ENCODE measurements around the gene FBP2.
"Not testable (repeated sequence)": the region's sequence is repeated elsewhere in the genome, so short reads cannot be mapped to it uniquely, and the experiment has no call there.

FBP2 gene

DNA sequence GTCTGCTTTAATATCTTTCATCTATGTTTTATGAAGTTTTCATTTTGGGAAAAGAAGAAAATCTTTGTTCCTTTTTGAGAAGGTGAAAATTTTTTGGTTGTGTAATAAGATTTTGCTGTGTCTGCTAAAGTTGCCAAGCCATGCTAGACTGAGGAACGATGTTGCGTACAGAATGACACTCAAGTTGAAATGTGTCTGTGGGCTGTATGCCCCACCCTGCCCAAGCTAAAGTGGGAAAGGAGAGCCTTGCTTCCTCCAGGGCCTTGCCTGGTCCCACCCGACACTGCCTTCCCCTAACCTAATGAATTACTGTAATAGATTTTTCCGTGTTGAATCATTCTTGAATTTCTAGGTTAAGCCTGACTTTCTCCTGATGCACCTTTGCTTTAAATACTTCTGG is 36.2 kb downstream of the FBP2 start:
- DNase-seq, result no peak

DNA sequence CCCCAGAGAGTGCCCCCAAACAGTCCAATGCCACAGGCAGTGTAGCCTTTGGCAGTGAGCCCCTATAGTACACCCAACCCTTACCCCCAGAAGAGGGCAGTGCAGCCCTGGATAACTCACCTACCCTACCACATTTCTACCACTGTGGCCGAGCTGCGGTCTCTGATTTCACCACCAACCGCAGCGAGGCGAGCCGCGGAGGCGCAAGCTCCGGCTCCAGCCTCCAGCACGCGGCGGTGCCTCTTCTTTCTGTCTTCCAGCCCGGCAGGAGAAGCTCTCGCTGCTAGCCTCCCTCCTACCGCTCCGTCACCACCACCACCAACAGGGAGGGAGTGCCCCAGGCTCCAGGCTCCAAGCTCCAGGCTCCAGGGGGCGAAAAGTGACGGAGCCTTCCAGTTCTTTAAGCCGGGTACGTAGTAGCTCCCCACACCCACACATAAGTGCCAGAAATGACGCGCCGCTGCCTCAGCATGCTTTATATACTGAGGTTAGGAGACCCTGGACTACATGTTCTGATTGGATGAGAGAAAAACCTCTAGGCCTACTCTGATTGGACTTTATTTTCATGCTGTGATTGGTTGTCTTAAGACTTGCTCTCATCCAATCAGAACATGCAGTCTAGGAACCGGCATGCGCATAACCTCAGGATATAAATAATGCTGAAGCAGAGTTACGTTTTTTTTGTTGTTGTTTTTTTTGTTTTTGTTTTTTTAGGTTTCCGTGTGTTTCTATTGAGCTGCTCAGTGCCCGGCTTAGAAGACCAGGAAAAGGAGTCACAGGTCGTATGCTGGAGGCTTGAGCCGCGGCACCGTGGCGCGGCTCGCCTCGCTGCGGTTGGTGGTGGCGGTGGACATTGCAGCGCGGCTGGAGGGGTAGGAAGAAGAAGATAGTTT is 38.9 kb downstream of the FBP2 start, which contains the start of gene PCAT7:
Gene PCAT7 (plus strand): TSS at position 645 of the 893 bp plus-strand sequence.
- DNase-seq, result peak; percentile 43

DNA sequence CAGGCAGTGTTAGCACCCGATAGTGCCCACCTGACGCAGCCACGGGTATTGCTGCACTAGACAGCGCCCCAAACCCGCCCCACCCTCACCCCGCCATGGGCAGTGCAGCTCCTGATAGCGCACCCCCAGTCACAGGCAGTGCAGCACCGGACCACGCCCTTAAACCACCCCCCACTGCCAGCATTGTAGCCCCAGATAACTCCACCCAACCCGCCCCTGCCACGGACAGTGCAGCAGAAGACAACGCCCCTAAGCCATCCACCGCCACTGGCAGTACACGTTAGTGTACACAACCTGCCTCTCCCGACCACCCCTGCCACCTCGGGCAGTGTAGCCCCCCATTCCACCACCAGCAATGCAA is 39.6 kb downstream of the FBP2 start:
- DNase-seq, result no peak

DNA sequence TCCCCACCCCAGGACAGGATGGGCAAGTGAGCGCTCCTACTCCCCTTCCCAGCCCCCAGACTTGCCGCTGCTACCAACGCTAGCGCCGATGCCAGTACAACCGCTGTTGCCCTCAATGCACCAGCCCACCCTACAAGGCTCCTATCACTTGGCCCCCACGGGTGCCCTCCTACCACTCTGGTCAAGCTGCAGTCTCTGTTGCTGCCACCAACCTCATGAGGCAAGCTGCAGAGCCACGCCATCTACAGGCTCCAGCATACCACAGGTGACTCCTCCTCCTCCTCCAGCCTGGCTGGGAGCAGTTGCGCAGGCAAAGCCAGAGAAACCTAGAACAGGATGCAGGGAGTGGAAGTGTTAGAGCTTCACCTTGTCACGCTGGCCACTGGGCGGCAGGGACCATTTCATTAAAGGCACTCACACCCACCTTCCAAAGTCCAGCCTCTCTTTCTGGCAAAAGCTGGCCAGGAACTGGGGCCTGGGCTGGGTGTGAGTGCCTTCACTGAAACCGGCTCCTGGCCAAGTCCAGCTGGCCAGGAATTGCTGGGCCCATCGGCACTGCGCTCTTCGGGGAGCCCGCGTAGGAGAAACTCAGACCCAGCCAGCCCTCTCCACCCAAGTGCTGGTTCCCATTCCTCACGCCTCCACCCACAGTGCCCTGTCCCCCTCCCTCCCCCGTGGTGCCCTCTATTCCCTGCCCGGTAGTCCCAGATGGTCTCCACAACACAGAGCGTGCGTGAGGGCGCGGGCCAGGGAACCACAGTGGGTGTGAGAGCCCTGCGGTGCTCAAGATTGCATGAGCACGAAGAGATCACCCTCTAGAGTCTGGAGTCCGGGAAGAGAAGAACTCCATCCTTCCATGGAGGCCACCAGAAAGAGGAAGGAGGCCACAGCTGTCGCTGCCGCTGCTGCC is 40.3 kb downstream of the FBP2 start:
- DNase-seq, result no peak

DNA sequence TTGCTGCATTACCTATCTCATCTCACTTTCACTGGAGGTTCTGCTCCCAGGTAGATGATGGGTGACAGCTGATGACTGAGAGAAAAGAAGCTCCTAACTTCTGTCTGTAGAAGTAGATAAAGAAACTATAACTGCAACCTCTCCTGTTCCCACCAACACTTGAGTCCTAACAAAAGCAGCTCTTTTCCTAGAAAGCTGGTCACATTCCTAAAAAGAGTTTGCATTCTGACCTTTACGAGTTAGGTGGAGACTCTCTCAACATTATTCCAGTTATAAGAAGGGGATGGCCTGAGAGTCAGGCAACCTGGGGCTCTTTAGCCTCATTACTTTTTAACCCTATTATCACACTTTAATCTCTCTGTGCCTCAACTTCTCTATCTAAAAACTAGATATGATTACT is 47.7 kb downstream of the FBP2 start:
- no peak for DNase-seq

DNA sequence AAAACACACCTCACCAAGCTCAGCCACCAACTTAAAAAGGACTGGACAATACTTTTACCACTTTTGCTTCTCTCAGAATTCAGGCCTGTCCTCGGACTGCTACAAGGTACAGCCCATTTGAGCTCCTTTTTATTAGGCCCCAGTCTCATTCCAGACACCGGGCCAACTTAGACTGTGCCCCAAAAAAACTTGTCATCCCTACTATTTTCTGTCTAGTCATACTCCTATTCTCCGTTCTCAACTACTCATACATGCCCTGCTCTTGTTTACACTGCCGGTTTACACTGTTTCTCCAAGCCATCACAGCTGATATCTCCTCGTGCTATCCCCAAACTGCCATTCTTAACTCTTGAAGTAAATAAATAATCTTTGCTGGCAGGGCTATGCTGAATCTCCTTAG is 49.3 kb downstream of the FBP2 start:
- not testable (repeated sequence) for DNase-seq

DNA sequence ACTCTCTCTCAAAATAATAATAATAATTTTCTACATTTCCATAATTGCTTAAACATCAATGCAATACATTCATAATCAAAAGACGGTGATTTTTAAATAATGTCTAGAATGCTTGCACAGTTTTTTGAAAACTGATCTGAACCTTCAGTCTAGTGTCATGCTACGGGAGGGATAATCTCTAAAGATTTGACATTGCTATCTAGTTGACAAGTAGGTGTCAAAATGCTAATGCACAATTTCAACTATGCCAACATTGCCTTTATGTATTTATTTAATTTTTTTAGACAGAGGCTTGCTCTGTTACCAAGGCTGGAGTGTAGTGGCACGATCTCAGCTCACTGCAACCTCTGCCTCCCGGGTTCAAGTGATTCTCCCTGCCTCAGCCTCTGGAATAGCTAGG is 54.7 kb downstream of the FBP2 start:
- no peak for DNase-seq

DNA sequence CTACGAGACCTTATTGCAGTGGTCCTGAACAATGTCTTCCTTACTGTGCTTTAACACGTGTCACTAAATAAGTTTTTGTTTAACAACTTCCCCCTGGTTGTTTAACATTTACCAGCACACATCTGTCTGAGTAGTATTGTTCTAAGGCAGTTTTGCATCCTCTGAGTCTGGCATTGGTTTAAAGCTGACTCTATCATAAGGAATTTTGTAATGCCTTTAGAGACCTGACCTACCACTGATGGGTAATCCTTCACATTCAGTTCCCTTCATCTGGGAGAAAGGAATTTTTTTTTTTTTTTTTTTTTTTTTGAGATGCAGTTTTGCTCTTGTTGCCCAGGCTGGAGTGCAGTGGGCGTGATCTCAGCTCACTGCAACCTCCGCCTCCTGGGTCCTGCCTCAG is 58.7 kb downstream of the FBP2 start:
- no peak for DNase-seq

DNA sequence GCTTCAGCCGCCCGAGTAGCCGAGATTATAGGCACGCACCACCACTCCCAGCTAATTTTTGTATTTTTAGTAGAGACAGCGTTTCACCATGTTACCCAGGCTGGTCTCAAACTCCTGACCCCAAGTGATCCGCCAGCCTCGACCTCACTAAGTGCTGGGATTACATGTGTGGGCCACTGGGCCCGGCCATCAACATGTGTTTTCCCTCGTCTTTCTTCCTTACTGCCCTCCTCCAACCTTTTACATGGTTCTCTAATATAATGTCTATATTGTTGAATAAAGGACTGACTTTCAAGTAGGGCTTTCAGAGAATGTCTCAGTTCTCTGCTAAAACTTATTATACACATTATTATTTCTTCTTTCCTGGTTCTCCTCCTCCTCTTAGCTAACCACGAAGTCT is 60.0 kb downstream of the FBP2 start:
- DNase-seq, result no peak

DNA sequence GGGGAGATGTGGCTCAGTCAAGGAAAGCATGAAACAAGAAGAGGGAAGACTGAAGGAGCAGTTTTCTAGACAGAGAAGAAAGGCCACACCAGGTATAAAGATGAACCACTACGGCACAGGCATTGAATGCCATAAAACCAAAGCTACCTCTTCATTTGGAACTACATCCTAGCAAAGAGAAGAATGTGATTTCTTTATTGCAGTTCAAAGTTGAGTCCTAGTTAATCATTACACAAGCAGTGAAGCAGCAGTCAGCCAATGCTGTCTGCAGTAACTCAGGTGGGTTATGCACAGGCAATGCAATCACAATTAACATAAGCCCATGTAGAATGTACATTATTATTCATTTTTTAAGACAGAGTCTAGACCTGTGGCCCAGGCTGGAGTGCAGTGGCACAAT is 60.5 kb downstream of the FBP2 start:
- DNase-seq, result no peak

DNA sequence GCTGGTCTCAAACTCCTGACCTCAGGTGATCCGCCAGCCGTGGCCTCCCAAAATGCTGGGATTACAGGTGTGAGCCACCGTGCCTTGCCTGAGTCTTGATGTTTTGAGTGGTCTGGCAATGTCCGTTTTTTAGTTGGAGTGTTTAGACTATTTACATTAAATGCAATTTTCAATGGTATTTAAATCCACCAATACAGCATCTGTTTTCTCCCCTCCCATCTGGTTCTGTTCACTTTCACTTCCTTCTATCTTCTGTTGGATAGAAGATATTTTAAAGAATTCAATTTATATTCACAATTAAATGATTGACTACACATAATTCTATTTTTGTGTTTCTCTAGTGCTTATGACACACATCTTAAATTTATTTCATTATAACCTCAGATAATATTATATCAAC is 64.7 kb downstream of the FBP2 start:
- DNase-seq, result no peak

DNA sequence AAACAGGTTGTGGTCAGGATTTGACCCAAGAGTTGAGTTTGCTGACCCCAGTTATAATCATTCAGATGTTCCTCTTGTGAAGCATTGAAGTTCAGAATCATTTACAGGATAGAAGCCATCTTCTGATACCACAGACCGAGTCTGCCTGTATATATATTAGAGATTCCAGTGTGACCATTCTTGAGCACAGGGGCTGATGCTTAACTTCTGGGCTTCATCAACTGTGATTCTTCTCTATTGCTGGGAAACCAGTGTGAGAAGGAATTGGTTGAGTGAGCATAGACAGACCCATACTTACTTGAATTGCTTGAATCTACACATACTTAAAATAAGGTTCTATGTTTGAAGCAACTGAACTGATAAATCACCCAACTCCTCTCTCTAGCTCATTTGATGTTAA is 66.7 kb downstream of the FBP2 start:
- DNase-seq, result no peak

DNA sequence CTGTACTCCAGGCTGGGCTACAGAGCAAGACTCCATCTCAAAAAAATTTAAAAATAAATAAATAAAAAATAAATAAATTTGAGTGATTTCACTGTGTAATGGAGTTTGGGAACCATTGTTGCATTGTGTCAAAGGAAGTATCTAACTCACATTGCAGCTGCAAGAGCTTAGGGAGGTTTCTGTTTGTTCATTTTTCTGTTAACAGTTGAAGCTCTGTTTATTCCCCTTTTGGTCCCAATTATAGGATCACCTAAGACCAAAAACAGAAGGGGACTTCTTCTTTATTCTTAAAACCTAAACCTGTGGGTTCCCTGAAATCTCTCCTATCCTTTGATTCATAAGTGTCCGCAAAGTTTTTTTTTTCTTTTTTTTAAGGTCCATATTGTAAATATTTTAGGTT is 67.4 kb downstream of the FBP2 start:
- DNase-seq, result no peak

DNA sequence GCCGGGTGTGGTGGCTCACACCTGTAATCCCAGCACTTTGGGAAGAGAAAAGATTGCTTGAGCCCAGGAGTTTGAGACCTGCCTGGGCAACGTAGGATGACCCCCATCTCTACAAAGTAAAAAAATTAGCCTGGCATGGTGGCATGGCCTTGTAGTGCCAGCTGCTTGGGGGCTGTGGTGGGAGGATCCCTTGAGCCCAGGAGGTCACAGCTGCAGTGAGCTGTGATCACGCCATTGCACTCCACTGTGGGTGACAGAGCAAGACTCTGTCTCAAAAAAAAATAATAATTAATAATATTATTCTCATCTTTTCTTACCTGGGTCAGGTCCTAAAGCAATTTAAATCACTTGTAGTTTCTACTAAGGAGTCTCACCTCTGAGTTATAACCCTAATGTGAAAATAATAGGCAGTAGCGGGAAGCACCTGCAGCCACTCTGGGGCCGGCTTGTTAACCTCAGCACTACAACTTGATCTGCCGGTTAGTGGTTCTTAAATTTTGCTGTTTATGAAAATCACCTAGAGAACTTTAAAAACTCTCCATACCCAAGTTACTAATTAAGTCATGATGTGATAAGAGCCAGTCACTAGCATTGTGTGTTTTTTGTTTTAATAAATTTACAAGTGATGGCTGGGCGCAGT is 68.1 kb downstream of the FBP2 start:
- DNase-seq, result no peak

DNA sequence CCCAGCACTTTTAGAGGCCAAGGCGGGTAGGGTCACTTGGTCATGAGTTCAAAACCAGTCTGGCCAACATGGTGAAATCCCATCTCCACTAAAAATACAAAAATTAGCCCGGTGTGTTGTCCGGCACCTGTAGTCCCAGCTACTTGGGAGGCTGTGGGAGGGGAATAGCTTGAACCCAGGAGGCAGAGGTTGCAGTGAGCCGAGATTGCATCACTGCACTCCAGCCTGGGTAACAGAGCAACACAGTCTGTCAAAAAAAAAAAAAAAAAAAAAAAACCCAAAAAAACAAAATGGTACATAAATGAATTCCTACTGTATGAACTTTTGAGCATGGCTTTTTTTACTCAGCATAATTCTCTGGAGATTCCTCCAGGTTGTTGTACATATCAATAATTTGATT is 76.4 kb downstream of the FBP2 start:
- no peak for DNase-seq

DNA sequence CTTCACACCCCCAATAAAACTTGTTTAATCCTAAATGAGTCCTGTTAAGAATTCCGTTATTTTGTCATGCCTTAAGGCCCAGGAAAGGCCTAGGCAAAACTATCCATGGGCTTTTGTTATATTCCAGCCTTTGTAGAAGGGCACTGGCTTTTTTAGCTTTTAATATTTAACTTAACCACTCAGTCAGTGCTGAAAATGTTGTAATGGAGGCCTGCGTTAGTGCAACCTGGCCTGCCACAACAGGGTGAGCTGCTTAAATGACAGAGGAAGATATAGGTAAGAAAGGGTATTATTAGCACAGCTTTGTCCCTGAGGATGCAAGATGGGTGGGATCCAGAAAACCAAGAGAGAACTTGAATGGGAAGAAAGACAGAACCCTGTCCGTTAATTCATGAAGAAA is 78.9 kb downstream of the FBP2 start:
- no peak for DNase-seq

DNA sequence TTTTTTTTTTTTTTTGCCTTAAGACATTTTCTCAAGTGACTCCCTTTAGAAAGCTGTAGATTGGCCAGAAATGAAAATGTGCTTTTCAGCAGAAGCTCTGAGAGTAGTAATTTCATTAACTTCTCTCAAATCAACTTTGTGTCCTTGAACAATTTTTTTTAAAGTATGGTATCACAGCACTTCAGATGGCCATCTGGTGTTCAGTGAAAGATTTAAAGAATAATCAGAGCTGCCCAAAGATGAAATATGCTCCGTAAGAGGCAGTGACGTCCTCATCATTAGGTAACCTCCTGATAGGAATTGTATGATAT is 81.7 kb downstream of the FBP2 start:
- DNase-seq, result no peak

DNA sequence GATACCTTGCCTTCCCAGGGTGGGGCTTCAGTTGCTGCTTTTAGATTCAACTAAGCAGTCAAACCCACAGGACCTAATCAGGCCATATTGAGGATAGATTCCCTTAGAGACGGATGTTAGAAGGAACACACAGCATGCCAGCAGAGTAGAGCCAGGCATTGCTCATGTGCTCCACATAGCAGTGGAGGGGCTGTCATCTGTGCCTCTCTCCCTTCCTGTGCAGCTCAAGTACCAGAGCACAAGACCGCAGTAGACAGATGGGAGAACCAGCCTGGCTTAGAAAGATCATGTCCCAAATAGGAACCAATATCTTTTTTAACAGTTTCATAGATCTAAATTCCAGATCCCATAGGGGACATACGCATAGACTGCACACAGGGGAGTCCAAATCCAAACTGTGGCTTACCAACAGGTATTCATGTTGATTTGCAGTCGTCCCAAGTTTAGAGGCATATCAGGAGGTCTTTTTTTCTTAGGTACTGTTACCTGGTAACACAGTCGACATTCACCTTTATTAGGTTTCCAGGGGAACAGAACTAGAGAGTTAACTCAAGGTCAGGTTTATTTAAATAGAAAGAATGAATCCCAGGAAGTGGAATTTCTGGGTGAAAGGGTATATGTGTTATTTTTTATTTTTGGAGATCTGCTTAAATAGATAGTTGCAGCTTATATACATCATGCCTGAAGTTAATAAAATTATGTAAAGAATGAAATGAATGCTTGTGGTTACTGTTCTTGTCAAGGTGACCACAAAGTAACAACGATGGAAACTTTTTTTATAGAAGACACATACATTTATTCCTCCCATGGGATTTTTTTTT is 82.3 kb downstream of the FBP2 start:
- no peak for DNase-seq

Data from NCI-H1694 (cell line).